HCT116 (cell line): ENCODE measurements around the gene EIF6. TPM values are rescaled to one million over a fixed set of nuclear protein-coding genes. Genes with fewer than 3 reads are reported as not detected.
A peak's percentile ranks its signal among the peaks of the same experiment; 100 is the strongest.

ENCODE experiments used
- ATAC-seq: fragments of 200-7000 bp; cut with Tn5 transposase; 2 replicates; pipeline ENCODE4 v1.9.1; 2020; ENCODE audit warnings: mild to moderate bottlenecking, moderate library complexity
- BruUV-seq: library from RNA; stranded (reverse); fragments of 400-500 nt; replicated peaks from 2 replicates; lab custom pipeline; 2021; lab: Mats Ljungman, UMichigan
- CTCF ChIA-PET: fragments of 300-600 bp; sonication (Branson Sonifier 250); formaldehyde crosslinking; loops from one replicate; lab custom pipeline; 2021; ENCODE audit warnings: antibody characterized with exemption; lab: Charles Lee
- POLR2A ChIA-PET: fragments of 300-600, 350-600 bp; sonication (Branson Sonifier 250); formaldehyde crosslinking; loops from one replicate; lab custom pipeline; 2021; ENCODE audit warnings: antibody characterized with exemption; lab: Charles Lee
- RAD21 ChIA-PET, 2 experiments: fragments of 300-600 bp; sonication (Branson Sonifier 250); formaldehyde crosslinking; loops; one replicate each; lab custom pipeline; 2023; ENCODE audit warnings: low total read pairs in 2 of 2; ENCODE audit not compliant: uncharacterized antibody in 2 of 2, unreplicated experiment in 2 of 2, low non-redundant PET in 1 of 2; lab: Charles Lee
- DNase-seq: peaks from one replicate; pipeline ENCODE4 v3.0.0-alpha.2; 2010; ENCODE audit warnings: low read depth, low spot score
- H2AFZ ChIP-seq: fragments of 200-600 bp; shearing (Covaris generic), sonication (generic); 2 replicates; pipeline ENCODE4 v1.6.1; 2017; ENCODE audit warnings: low read depth, mixed run types, mixed read lengths, antibody characterized with exemption, low read length; ENCODE audit not compliant: poor library complexity, severe bottlenecking
- H3K27ac ChIP-seq: 2 replicates; pipeline ENCODE4 v1.5.1; 2012; ENCODE audit warnings: low read depth, low read length
- H3K27me3 ChIP-seq: fragments of 200-600 bp; sonication (generic); 2 replicates; pipeline ENCODE4 v1.6.1; 2016; ENCODE audit warnings: mixed run types, low read length, mixed read lengths; ENCODE audit not compliant: insufficient read depth
- H3K36me3 ChIP-seq, 2 experiments: fragments of 200-500 bp in 1 of 2; fragments of 200-600 bp in 1 of 2; sonication (Bioruptor generic) in 1 of 2; sonication (generic) in 1 of 2; 2 replicates each; pipeline versions ENCODE4 v1.5.1 to v1.6.1; 2014 to 2016; ENCODE audit warnings: low read length in 2 of 2, inconsistent platforms in 1 of 2, mixed read lengths in 1 of 2, mixed run types in 1 of 2; ENCODE audit not compliant: insufficient read depth in 2 of 2, control insufficient read depth in 1 of 2
- H3K4me1 ChIP-seq, 2 experiments: fragments of 200-600 bp in 1 of 2; sonication (generic) in 1 of 2; 2 replicates each; pipeline versions ENCODE4 v1.5.1 to v1.6.1; 2012 to 2017; ENCODE audit warnings: low read length in 2 of 2, inconsistent platforms in 1 of 2, mild to moderate bottlenecking in 1 of 2, mixed read lengths in 1 of 2, mixed run types in 1 of 2, moderate library complexity in 1 of 2; ENCODE audit not compliant: insufficient read depth in 2 of 2, control insufficient read depth in 1 of 2
- H3K4me2 ChIP-seq: fragments of 200-600 bp; sonication (generic); 2 replicates; pipeline ENCODE4 v1.6.1; 2017; ENCODE audit warnings: mixed run types, low read length, mixed read lengths
- H3K4me3 ChIP-seq, 2 experiments: fragments of 200-600 bp in 1 of 2; sonication (generic) in 1 of 2; replicated peaks in 1 of 2; 2 replicates each; pipeline ENCODE4 v1.5.1; 2011 to 2016; ENCODE audit warnings: low read length in 2 of 2, control low read depth in 1 of 2, low read depth in 1 of 2, mild to moderate bottlenecking in 1 of 2, mixed read lengths in 1 of 2, mixed run types in 1 of 2
- H3K79me2 ChIP-seq: fragments of 200-600 bp; sonication (generic); 2 replicates; pipeline ENCODE4 v1.6.1; 2017; ENCODE audit warnings: mild to moderate bottlenecking, mixed run types, low read length, moderate library complexity, mixed read lengths; ENCODE audit not compliant: insufficient read depth
- H3K9ac ChIP-seq: fragments of 200-600 bp; sonication (generic); 2 replicates; pipeline ENCODE4 v1.6.1; 2016; ENCODE audit warnings: low read length, mixed read lengths
- H3K9me2 ChIP-seq: fragments of 200-600 bp; sonication (generic), shearing (Covaris generic); 2 replicates; pipeline ENCODE4 v1.6.1; 2017; ENCODE audit warnings: mixed run types, mild to moderate bottlenecking, moderate library complexity; ENCODE audit not compliant: insufficient read depth
- H3K9me3 ChIP-seq, 2 experiments: fragments of 200-500 bp in 1 of 2; fragments of 200-600 bp in 1 of 2; sonication (Bioruptor generic) in 1 of 2; sonication (generic) in 1 of 2; 2 replicates each; pipeline ENCODE4 v1.6.1; 2014 to 2017; ENCODE audit warnings: low read length in 2 of 2, mixed read lengths in 2 of 2, inconsistent platforms in 1 of 2, low read depth in 1 of 2, mild to moderate bottlenecking in 1 of 2, mixed run types in 1 of 2, moderate library complexity in 1 of 2; ENCODE audit not compliant: control insufficient read depth in 1 of 2, insufficient read depth in 1 of 2
- H4K20me1 ChIP-seq: fragments of 200-600 bp; sonication (generic), shearing (Covaris generic); 2 replicates; pipeline ENCODE4 v1.6.1; 2017; ENCODE audit warnings: mixed run types, mild to moderate bottlenecking, moderate library complexity; ENCODE audit not compliant: insufficient read depth
- CBX3 ChIP-seq: IDR thresholded peaks from 2 replicates; pipeline ENCODE4 v1.6.1; 2012; ENCODE audit warnings: low read depth
- CEBPB ChIP-seq: IDR thresholded peaks from 2 replicates; pipeline ENCODE4 v1.6.1; 2012; ENCODE audit warnings: low read depth
- EGR1 ChIP-seq: IDR thresholded peaks from 2 replicates; pipeline ENCODE4 v1.6.1; 2012; ENCODE audit warnings: low read depth
- FOSL1 ChIP-seq: IDR thresholded peaks from 2 replicates; pipeline ENCODE4 v1.6.1; 2012; ENCODE audit warnings: low read depth
- JUND ChIP-seq: IDR thresholded peaks from 2 replicates; pipeline ENCODE4 v1.6.1; 2012
- POLR2AphosphoS5 ChIP-seq: IDR thresholded peaks from 2 replicates; pipeline ENCODE4 v1.6.1; 2011; ENCODE audit warnings: mild to moderate bottlenecking, low read depth, low read length, moderate library complexity
- SIN3A ChIP-seq: IDR thresholded peaks from 2 replicates; pipeline ENCODE4 v1.6.1; 2012; ENCODE audit warnings: low read depth
- SP1 ChIP-seq: IDR thresholded peaks from 2 replicates; pipeline ENCODE4 v1.6.1; 2012; ENCODE audit warnings: low read depth
- SRF ChIP-seq: IDR thresholded peaks from 2 replicates; pipeline ENCODE4 v1.6.1; 2012; ENCODE audit warnings: low read depth
- ZFX ChIP-seq: fragments of 450-650 bp; IDR thresholded peaks from 2 replicates; pipeline ENCODE4 v1.6.1; 2017
- ZNF274 ChIP-seq: fragments of 200-500 bp; sonication (Bioruptor generic); IDR thresholded peaks from 2 replicates; pipeline ENCODE4 v1.6.1; 2014; ENCODE audit warnings: mild to moderate bottlenecking, low read depth, low read length, inconsistent platforms
- intact Hi-C: fragments of 100-400 bp; cut with micrococcal nuclease; formaldehyde crosslinking; loops from 2 replicates; pipeline ENCODE4 v1.10.0; 2022
- total RNA-seq: library from RNA; stranded (reverse); gene quantifications from one replicate; pipeline ENCODE4 v1.2.1, GENCODE V29; 2021; ENCODE audit not compliant: unreplicated experiment
- TF ChIP-seq, protein P1 (sequence below): IDR thresholded peaks from 2 replicates; pipeline ENCODE4 v1.6.1; 2012
- TF ChIP-seq, protein P2 (sequence below), 3 experiments: fragments of 200-600 bp in 1 of 3; sonication (generic) in 1 of 3; IDR thresholded peaks in 2 of 3; conservative IDR thresholded peaks in 1 of 3; 2 replicates each; pipeline ENCODE4 v1.5.1; 2012 to 2017; ENCODE audit warnings: low read depth in 2 of 3, low read length in 2 of 3, antibody characterized with exemption in 1 of 3, borderline replicate concordance in 1 of 3, control low read depth in 1 of 3, mild to moderate bottlenecking in 1 of 3, mixed read lengths in 1 of 3, mixed run types in 1 of 3, moderate library complexity in 1 of 3; ENCODE audit not compliant: insufficient read depth in 1 of 3
- TF ChIP-seq, protein P3 (sequence below): IDR thresholded peaks from 2 replicates; pipeline ENCODE4 v1.6.1; 2012
- TF ChIP-seq, protein P4 (sequence below): IDR thresholded peaks from 2 replicates; pipeline ENCODE4 v1.6.1; 2011; ENCODE audit warnings: mild to moderate bottlenecking, low read length, moderate library complexity; ENCODE audit not compliant: insufficient replicate concordance; ENCODE audit errors: extremely low read depth

Gene EIF6
- total RNA-seq, 1 experiment from 2014 or later: 209 TPM

DNA sequence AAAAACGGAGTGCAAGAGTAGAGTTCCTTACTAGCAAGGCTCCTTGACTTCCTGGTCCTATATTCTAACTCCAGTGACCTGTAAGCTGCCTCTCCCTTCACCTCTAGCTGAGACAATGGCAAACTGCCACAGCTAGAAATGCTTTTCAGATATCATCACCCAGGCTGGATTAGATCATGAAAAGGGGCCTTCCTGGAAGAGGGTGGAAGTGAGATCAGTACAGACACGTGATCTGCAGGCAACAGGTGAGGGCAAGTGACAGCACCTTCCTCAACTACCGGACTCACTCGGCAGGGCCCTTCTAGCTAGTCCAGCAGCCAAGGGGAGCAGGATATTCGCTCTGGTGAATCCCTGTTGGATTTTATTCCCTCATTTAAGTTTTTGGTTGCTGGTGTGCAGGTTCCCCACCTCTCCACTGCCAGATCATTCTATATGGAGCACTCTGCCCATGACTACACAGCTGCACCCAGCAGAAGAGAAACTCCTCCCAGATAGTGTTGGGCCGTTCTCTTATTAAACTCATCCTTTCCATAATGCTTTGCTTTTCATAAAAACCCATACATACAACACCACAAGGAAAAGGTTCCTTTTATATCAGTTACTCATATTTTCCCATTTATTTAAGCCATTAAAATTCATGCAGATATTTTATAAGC lies 34.1 kb upstream of the EIF6 start:
- intact Hi-C loops: no loop called here
- ATAC-seq (peak; percentile 84), DNase-seq (peak; percentile 89)
- no peaks in the 10 kb centered on the region for H4K20me1 ChIP-seq
- H3K4me3 ChIP-seq: peak overlapping the region in 1 of 2 experiments; percentile 8; a peak in 3 of 4 replicates
- POLR2A ChIA-PET: interaction anchor here (0.7 to 1.9 kb wide), 10 partner anchors 8 to 172 kb away, joined by 3 to 19 read pairs (median 3); partner anchors contain the start of gene MMP24OS
- no peaks in the 10 kb centered on the region for H3K9me3 ChIP-seq
- H3K27me3 ChIP-seq: no peaks in the 10 kb centered on the region
- TSS peak; percentile 97 for BruUV-seq
- peaks cover 55 to 85% of the 10 kb centered on the region in 2 experiments for H3K4me1 ChIP-seq
- H3K79me2 ChIP-seq: no peaks in the 10 kb centered on the region
- H3K4me2 ChIP-seq: peak overlapping the region; percentile 63
- RAD21 ChIA-PET: interaction anchor here in 1 of 2 experiments (1.2 kb wide), 1 partner anchor 13 kb away, joined by 4 read pairs; no protein-coding TSS in a partner anchor
- no peak overlapping the region for H2AFZ ChIP-seq
- H3K27ac ChIP-seq: peak overlapping the region; percentile 69
- TF ChIP-seq CBX3: peak; percentile 63
- TF ChIP-seq EGR1: no peak
- TF ChIP-seq SP1: peak; percentile 86
- TF ChIP-seq FOSL1: peak; percentile 62; the same call in 1 of the 2 replicates
- TF ChIP-seq ZFX: no peak
- TF ChIP-seq POLR2AphosphoS5: peak; percentile 62
- TF ChIP-seq, protein P1, sequence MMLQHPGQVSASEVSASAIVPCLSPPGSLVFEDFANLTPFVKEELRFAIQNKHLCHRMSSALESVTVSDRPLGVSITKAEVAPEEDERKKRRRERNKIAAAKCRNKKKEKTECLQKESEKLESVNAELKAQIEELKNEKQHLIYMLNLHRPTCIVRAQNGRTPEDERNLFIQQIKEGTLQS: peak; percentile 83
- TF ChIP-seq, protein P2, sequence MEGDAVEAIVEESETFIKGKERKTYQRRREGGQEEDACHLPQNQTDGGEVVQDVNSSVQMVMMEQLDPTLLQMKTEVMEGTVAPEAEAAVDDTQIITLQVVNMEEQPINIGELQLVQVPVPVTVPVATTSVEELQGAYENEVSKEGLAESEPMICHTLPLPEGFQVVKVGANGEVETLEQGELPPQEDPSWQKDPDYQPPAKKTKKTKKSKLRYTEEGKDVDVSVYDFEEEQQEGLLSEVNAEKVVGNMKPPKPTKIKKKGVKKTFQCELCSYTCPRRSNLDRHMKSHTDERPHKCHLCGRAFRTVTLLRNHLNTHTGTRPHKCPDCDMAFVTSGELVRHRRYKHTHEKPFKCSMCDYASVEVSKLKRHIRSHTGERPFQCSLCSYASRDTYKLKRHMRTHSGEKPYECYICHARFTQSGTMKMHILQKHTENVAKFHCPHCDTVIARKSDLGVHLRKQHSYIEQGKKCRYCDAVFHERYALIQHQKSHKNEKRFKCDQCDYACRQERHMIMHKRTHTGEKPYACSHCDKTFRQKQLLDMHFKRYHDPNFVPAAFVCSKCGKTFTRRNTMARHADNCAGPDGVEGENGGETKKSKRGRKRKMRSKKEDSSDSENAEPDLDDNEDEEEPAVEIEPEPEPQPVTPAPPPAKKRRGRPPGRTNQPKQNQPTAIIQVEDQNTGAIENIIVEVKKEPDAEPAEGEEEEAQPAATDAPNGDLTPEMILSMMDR (IDR thresholded peaks at IDR 0.05 in 2 of 3, conservative IDR thresholded peaks at IDR 0.05 in 1 of 3; ENCODE audit: borderline replicate concordance in 1 of 3, insufficient read depth in 1 of 3, low read depth in 2 of 3, low read length in 2 of 3): no peak
- no peak for TF ChIP-seq ZNF274
- TF ChIP-seq SRF: no peak
- peak; percentile 90 for TF ChIP-seq SIN3A
- peak; percentile 83 for TF ChIP-seq JUND
- TF ChIP-seq, protein P3, sequence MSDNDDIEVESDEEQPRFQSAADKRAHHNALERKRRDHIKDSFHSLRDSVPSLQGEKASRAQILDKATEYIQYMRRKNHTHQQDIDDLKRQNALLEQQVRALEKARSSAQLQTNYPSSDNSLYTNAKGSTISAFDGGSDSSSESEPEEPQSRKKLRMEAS: peak; percentile 87
- peak; percentile 39 for TF ChIP-seq CEBPB
- TF ChIP-seq, protein P4, sequence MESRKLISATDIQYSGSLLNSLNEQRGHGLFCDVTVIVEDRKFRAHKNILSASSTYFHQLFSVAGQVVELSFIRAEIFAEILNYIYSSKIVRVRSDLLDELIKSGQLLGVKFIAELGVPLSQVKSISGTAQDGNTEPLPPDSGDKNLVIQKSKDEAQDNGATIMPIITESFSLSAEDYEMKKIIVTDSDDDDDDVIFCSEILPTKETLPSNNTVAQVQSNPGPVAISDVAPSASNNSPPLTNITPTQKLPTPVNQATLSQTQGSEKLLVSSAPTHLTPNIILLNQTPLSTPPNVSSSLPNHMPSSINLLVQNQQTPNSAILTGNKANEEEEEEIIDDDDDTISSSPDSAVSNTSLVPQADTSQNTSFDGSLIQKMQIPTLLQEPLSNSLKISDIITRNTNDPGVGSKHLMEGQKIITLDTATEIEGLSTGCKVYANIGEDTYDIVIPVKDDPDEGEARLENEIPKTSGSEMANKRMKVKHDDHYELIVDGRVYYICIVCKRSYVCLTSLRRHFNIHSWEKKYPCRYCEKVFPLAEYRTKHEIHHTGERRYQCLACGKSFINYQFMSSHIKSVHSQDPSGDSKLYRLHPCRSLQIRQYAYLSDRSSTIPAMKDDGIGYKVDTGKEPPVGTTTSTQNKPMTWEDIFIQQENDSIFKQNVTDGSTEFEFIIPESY: no peak
- no peaks in the 10 kb centered on the region for H3K9me2 ChIP-seq
- CTCF ChIA-PET: interaction anchor here (2.9 to 3.0 kb wide), 2 partner anchors 11 to 13 kb away, joined by 24 to 41 read pairs; no protein-coding TSS in a partner anchor
- no peaks in the 10 kb centered on the region for H3K36me3 ChIP-seq
- H3K9ac ChIP-seq: peak overlapping the region; percentile 55
